ENCODE data around the gene AQR.

GRCh38 chr15:35005933-35006332 is 36.4 kb upstream of the AQR start:
- TF ChIP-seq CTCF (CRISPR knock-in tag; IDR thresholded peaks at IDR 0.05) = no peak
- TF ChIP-seq DNMT1 (CRISPR knock-in tag; IDR thresholded peaks at IDR 0.05) = no peak
- TF ChIP-seq SP5 (CRISPR knock-in tag; IDR thresholded peaks at IDR 0.05; ENCODE audit: borderline replicate concordance, low read depth) = no peak
- TF ChIP-seq ZFP36 (IDR thresholded peaks at IDR 0.05; ENCODE audit: borderline replicate concordance, low read depth, low read length, partially characterized antibody) = no peak
- no peak for TF ChIP-seq EZH2 (conservative IDR thresholded peaks at IDR 0.05; ENCODE audit: low read depth, low read length)
- no peak for TF ChIP-seq ARID2 (CRISPR knock-in tag; IDR thresholded peaks at IDR 0.05; ENCODE audit: borderline replicate concordance)
